ENCODE data around the gene LMAN2. TPM values are rescaled to one million over a fixed set of nuclear protein-coding genes. Genes with fewer than 3 reads are reported as not detected.

The LMAN2 gene
- total and polyA plus RNA-seq, 8 donors, result 71.1 to 128 (median 92.6) TPM

GRCh38 chr5:177367981-177368868 is 16.8 kb upstream of the LMAN2 start:
- H3K4me3 ChIP-seq, result peak overlapping the region in 1 of 4 donors; percentile 41
- no peaks in the 10 kb centered on the region for H3K9me3 ChIP-seq
- no peaks in the 10 kb centered on the region for H3K36me3 ChIP-seq
- FAIRE-seq, result no peak
- ATAC-seq, result peak; percentile 6 to 7 (median 6)
- H3K4me1 ChIP-seq, result peaks cover 23 to 42% (median 27%) of the 10 kb centered on the region in 3 donors
- H3K27me3 ChIP-seq, result no peaks in the 10 kb centered on the region
- WGBS, 2 donors, result 78 to 80% methylated on average over 29 of the region's 29 CpGs
- DNase-seq, result peak in 5 of 6 donors; percentile 58 to 80 (median 65)
- peak overlapping the region in 2 of 4 donors; percentile 81 to 84 for H3K27ac ChIP-seq
- TF ChIP-seq CTCF (IDR thresholded peaks at IDR 0.05), result no peak
- intact Hi-C loops (cut with DNase I), result no loop called here

GRCh38 chr5:177367323-177367848 is 15.9 kb upstream of the LMAN2 start:
- intact Hi-C loops (cut with DNase I), result no loop called here

GRCh38 chr5:177366528-177367322 is 15.3 kb upstream of the LMAN2 start:
- WGBS, 2 donors, result 6 to 10% methylated on average over 36 of the region's 36 CpGs
- peak; percentile 71 to 81 (median 76) for ATAC-seq
- DNase-seq, result peak; percentile 91 to 97 (median 95)
- FAIRE-seq, result no peak
- TF ChIP-seq CTCF (IDR thresholded peaks at IDR 0.05), result no peak
- Histone ChIP-seq H3K9me3 (no peaks in the 10 kb centered on the region), H3K4me3 (peak overlapping the region; percentile 26 to 46 (median 34)), H3K27me3 (no peaks in the 10 kb centered on the region), H3K27ac (peak overlapping the region; percentile 91 to 99 (median 95)), H3K36me3 (no peaks in the 10 kb centered on the region), H3K4me1 (peaks cover 23 to 42% (median 27%) of the 10 kb centered on the region in 3 donors)
- intact Hi-C loops (cut with DNase I), result no loop called here

More at GRCh38 chr5:177367323-177367848, 15.9 kb upstream of the LMAN2 start:
- Histone ChIP-seq H3K27ac (peak overlapping the region; percentile 91 to 99 (median 95)), H3K4me1 (peaks cover 23 to 44% (median 27%) of the 10 kb centered on the region in 3 donors), H3K4me3 (peak overlapping the region; percentile 26 to 46 (median 34)), H3K36me3 (no peaks in the 10 kb centered on the region), H3K27me3 (no peaks in the 10 kb centered on the region), H3K9me3 (no peaks in the 10 kb centered on the region)
- no peak for FAIRE-seq
- 22 to 27% methylated on average over 36 to 46 of the region's 46 CpGs for WGBS, 2 donors
- DNase-seq, result no peak
- no peak for TF ChIP-seq CTCF (IDR thresholded peaks at IDR 0.05)
- peak in 1 of 4 donors; percentile 1 for ATAC-seq

- peak overlapping the region; percentile 91 to 99 (median 95) for H3K27ac ChIP-seq
- H3K4me3 ChIP-seq, result peak overlapping the region in 2 of 4 donors; percentile 41 to 46
- peaks cover 23 to 38% (median 27%) of the 10 kb centered on the region in 3 donors for H3K4me1 ChIP-seq
- no peaks in the 10 kb centered on the region for H3K36me3 ChIP-seq
- WGBS, 2 donors, result 72 to 73% methylated on average over 14 of the region's 14 CpGs
- no peak for ATAC-seq
- no peak for TF ChIP-seq CTCF (IDR thresholded peaks at IDR 0.05)
- no peaks in the 10 kb centered on the region for H3K27me3 ChIP-seq
- peak in 4 of 6 donors; percentile 28 to 74 (median 56) for DNase-seq
- intact Hi-C loops (cut with DNase I), result no loop called here
- no peaks in the 10 kb centered on the region for H3K9me3 ChIP-seq
- FAIRE-seq, result no peak
Observed at GRCh38 chr5:177365845-177366527, 14.5 kb upstream of the LMAN2 start.

Measured in pancreas (tissue), 10 donors.